Muscle of arm (tissue), 12 donors: ENCODE results near the gene LACC1. TPM values are rescaled to one million over a fixed set of nuclear protein-coding genes. Genes with fewer than 3 reads are reported as not detected.
A peak's percentile ranks its signal among the peaks of the same experiment; 100 is the strongest.

Source experiments
- DNase-seq: peaks from one replicate; pipeline ENCODE4 v3.0.0-alpha.2; 2013
- polyA plus RNA-seq, 12 donors: library from polyadenylated mRNA; unstranded; fragments of 120-200 nt; gene quantifications; one replicate each; pipeline ENCODE4 v1.2.1, GENCODE V29; 2013; ENCODE audit not compliant: insufficient read length in 12 of 12

The LACC1 gene
- polyA plus RNA-seq, 12 donors, result 1.7 to 4.3 (median 2.2) TPM; not detected in 2

DNA sequence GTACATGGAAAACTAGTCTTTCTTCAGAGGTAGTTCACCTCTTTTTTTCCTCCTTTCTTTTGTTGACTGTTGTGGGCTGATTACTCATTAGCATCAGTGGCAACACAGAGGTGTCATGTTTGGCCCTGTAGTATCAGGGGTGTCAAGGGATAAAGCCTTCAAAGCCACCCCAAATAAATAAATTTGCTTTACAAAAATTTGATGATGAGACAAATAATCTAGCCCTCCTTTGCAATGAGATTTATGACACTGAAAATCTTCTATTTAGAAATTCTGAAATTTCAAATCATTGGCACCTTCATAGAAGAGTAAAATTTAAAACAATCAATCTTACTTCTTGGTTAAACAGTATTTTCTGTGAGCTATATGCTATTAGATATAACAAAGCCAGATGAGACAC, 1.9 kb downstream of the LACC1 start:
- DNase-seq, result no peak

DNA sequence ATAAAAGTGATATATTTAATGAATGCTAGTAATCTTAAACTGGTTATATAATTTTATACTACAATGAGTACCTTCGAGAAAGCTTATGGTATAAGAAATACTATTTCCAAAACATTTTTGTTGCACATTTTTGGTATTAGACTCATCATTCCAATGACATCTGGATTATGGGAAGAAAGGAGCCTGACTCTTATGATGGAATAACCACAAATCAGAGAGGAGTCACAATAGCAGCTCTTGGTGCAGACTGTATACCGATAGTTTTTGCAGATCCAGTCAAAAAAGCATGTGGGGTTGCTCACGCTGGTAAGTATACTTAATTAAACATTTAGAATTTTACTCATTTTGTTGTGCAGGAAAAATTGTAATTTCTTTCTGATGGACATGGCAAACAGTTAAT, 3.9 kb downstream of the LACC1 start:
- DNase-seq, result no peak

DNA sequence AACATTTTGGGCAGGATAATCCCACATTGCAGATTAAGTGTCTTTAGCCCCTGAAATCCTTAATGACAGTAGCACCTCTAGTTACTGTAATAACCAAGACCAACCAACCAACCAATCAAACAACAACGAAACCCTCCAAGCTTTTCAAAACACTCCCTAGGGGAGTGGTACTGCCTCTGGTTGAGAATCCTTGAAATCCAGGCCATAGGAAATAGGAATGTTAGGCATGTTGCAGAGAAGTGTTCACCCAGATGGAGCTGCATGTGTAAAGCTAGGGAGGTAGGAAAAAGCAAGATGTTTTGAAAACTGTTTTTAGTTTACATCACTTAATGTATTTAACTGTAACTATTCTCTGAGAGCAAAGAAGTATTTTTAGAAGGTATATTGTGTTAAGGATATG, 4.5 kb downstream of the LACC1 start:
- no peak for DNase-seq

DNA sequence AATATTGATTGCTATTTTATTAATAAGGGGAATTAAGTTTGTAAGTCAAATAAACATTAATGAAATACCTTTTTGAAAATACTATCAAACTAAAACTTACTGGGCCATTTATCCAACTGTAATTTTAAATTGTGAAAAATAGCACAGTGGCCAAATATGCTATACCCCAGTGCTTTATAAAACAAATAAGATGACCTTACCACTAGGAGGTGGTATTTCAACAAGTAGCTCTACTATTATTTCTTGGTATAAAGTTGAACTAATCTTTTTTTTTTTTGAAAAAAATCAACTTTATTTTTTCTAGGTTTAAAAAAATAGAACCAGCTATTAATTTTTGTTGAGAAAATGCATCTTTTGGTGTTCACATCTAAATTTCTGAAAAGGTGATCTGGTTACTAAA, 14.7 kb downstream of the LACC1 start:
- no peak for DNase-seq

DNA sequence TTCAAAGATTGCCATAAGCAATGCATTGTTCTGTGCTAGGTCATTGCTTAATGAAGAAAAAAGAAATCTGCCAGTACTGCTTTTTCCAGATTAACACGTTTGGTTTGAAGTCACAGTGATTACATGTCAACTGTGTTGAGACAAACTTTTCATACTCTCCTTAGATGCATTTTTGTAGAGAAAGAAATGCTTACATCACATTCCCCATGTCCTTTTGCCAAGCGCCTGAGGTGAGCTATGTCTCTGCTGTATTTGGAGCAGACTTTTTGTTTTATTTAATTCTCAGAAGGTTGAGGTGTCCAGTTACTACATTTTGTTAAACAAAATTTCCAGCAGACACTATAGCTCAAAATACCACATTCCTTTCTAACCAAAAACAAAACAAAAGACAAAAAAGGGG, 16.2 kb downstream of the LACC1 start:
- DNase-seq, result no peak

DNA sequence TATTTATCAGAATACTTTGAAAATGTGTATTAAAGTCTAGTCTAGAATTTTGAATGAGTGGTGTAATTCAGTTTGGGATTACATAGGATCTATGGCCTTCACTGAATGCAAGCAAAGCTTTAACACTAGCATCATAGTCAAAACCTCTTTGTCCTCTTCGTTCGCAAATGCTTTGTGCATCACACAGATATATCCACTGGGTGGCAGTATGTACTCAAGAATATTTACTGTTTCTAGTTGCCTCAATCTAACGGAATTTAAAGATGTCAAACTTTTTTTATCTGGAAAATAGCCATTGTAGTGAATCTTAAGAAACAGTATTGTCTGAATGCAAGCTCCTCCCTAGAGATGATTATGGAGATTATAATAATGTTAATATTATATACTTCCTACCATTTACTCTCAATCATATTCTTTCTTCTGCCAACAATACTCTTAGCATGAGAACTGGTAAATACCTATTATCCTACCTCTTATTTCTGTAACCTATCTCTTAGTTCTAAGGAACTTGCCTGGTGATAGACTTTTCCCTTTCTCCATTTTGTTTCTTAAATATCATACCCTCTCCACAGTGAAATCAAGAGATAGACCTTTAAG, 25.8 kb downstream of the LACC1 start:
- DNase-seq, result peak; percentile 73

DNA sequence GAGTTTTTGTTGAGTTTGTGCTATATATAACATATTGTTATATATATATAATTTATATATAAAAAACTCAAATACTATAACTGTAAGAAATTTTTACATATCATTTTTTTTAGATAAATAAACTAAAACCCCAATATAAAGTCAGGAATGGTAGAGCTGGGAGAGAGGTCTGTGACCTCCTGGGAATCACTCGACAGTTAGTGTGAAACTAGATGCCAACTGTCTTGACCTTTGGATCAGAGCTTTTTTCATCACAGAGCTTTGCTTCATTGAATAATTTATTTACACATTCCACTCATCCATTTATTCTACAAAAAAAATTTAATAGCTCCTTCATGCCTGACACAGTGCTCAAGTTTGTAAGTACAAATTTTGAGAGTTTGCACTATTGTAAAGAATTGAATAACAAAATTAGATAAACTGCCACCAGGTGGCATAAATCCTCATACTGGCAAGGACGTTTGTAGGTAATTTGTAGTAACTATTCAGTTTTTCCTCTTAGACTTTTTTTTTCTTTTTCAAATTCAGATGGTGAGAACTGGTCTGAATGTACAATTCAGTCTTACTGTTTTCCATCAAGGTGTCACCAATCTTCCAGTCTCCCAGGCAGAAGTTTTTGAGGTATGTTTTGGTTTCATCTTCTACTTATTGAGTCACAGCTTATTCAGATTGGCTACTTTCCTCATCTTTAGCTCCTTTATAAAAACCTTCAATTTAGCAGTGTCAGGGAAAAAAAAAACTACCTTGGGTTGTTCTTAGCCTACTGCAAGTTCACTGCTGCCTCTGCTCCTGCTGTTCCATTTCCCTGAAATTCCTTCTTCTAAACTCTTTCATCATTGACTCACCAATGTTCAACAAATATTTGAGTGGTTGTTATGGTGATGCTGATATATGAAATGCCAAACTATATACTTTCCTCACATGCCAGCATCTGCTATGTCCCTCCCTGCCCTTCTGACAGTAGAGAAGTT, 28.7 kb downstream of the LACC1 start:
- peak; percentile 53 for DNase-seq

DNA sequence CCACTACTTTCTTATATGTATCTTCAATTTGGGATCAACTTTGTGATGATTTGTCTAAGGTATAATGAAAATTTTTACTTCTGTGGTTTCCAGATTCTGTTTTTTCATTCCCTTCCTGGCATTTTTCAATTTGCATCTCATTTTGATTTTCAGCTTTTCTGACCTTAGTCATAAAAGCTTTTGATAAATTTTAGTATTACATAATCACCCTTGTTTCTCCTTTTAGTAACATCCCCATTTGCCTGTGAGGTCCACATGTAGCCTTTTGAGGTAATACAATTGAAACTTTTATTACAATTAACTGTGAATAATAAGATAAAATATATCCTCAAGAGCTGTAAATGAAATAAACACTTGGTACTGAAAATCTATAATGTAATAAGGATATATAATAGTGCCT, 31.2 kb downstream of the LACC1 start:
- DNase-seq, result no peak

DNA sequence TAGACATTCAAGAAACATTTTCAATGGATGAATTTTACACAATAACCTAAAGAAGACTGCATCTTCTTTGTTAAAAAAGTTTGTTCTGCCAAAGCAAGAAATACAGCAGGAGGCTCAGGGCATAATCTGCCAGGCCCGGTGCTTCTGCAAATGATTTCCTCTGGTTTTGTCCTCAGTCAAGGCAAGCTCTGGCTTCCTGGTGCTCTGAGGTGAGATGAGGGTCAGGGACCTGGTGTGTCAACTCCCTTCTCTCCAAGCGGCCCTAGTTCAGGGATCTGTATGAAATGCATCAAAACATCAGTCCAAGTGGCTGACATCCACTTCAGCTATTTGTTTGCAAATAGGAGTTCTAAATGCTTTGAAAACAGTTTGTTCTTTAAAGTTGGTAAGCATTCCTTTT, 31.6 kb downstream of the LACC1 start:
- no peak for DNase-seq

DNA sequence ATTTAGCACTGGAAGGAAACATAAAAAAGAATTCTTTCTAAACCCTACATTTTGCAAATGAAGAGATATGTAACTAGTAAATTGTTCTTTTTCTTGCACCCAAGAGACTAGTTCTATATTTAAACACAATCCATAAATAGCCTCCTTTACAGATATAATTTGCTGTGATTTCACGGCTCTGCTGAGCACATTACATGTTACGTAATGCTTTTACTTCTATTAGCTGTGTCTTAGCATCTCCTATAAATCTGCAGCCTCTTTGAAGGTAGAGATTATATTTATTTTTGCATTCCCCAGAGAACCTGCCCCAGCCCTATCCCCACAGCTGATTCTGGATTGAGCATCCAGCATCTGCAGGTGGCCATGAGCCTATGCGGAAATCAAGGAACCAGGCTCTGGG, 32.2 kb downstream of the LACC1 start:
- DNase-seq, result no peak

DNA sequence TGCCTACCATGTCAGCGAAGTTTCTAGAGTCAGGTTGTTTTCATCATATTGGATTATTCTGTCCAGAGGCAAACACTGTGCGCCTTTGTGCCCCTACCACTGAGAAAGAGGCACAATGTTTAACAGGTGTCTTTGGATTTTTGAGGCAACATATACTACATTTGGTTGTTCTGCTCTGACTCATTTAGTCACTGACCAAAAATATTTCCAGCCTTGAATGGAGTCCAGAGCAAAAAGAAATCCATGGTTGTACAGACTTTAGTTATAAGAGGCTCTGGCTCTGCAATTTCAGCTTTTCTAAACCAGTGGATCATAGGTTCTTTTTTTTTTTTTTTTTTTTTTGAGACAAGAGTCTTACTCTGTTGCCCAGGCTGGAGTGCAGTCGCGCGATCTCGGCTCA, 35.7 kb downstream of the LACC1 start:
- no peak for DNase-seq

DNA sequence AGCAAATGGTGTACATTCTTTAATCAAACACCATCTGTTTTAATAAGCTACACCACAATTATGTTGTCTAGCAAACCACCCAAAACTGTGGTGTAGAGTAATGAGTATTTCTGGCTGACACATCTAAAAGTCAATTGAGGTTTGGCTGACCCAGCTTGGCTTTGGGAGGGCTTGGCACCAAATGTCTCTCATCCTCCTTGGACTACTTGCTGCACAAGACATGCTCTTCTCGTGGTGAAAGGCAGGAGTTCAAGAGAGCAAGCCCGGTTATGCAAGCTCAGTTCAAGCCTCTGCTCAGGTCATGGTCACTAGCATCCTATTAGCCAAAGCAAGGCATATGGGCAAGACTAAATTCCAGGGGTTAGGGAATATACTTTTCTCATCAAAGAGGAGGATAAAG, 37.1 kb downstream of the LACC1 start:
- DNase-seq, result no peak

DNA sequence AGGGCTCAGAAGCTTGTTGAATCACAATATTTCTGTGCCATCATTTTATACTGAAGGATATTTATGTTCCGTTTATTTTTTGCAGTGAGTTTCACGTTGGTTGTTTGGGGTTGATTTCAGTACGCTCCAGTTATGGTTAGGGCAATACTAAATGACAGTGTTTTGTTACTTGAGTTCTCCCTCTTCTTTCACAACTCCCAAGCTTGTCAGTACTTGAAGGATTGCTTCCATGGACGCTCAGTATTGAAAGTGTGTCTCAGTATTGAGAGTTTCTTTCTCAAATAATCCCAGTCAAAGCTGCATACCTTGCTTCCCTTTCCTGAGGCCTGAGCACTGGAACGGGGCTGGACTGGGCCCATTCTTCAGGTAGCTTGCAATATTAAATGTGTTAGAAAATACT, 38.9 kb downstream of the LACC1 start:
- no peak for DNase-seq

DNA sequence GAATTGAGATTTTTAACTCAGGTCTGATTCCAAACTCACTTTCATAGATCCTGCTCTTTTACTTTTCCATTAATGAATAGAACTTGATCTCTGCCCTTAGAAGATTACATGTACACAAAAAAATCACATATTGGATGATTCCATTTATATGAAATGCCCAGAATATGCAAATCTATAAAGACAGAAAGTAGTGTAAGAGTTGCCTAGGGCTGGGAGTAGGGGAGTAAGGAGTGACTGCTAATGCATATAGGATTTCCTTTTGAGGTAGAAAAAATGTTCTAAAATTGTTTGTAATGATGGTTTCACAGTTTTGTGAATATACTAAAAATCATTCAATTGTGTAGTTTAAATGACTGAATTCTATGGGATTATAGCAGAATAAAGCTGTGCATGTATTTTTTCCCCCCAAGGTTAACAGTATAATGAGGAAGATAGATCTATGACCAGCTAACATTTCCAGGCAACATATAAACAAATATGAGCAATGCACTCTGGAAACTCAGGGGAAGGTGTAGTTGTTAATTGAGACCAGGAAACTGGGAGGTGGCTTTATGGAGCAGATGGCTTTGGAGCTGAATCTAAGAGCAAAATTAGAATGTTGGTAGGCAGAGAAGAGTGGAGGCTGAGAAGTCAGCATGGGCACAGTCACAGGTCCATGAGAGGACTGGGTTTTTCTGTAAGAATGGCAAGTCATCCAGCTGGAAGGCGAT, 41.4 kb downstream of the LACC1 start:
- DNase-seq, result no peak

DNA sequence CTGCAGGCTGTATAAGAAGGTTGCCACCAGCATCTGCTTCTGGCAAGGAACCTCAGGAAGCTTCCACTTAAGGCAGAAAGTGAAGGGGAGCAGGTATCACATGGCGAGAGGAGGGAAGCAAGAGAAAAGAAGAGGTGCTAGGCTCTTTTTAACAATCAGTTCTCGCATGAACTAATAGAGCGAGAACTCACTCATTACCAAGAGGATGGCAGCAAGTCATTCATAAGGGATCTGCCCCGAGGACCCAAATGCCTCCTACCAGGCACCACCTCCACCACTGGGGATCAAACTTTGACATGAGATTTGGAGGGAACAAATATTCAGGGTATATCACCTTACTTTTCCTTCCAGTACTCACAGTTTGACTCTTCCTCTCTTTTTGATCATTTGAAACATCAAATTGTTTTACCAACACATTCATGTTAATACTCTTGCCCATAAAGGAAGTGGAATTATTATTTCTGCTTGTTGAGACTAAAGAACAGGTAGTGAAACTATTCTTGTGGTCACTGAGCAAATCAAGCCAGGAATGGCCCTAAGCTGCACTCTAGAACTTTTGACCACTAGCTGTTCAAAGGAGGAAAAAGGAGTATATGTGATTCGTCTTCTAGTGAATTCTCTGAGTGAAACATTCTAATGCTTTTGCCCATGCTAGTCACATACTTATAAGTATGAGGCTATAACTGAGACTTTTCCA, 45.0 kb downstream of the LACC1 start:
- DNase-seq, result no peak

DNA sequence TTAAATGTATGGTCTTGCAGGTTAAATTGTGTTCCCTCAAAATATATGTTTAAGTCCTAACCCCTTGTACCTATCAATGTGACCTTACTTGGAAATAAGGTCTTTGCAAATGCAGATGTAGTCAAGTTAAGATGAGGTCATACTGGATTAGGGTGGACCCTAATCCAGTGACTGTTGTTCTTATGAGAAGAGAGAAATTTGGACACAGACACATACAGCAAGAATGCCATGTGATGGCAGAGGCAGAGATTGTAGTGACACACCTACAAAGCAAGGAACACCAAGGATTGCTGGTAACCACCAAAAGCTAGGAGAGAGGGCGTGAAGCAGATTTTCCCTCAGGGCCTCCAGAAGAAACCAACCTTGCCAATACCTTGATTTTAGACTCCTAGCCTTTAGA, 50.2 kb downstream of the LACC1 start:
- no peak for DNase-seq

DNA sequence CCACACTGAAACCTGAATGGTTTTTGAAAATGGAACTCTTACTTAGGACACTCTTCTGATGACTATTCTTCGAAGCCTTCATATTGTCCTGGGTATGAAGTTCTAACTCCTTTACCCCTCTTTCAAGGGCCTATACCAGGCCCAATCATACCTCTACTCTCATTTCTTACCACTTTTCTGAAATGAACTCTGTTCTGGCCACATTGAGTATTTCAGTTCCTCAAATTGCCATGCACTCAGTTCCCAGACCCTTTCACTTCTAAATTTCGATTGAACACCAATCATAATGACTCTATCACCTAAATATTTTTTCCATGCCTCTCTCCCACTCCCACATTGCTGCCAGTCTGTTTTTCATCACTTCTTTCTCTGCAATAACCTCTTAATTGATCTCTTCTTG, 53.7 kb downstream of the LACC1 start:
- no peak for DNase-seq

DNA sequence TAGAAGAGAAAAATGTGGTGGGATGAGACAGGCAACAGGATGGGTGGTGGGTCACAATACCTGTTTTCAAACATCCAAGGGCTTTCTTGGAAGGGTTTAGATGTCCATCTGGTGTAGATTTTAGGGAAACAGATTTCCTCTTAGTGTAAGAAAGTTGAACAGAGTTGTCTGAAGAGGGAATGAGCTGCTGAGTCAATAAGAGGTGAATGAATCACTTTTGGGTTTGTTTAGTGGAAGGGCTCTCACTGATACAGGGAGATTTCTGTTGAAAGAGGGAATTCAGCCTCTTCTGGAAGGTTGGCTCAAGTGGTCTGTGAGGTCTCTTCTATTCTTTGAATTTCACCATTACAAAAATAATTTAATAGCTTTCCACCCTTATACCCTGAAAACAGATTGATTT, 54.6 kb downstream of the LACC1 start:
- no peak for DNase-seq

DNA sequence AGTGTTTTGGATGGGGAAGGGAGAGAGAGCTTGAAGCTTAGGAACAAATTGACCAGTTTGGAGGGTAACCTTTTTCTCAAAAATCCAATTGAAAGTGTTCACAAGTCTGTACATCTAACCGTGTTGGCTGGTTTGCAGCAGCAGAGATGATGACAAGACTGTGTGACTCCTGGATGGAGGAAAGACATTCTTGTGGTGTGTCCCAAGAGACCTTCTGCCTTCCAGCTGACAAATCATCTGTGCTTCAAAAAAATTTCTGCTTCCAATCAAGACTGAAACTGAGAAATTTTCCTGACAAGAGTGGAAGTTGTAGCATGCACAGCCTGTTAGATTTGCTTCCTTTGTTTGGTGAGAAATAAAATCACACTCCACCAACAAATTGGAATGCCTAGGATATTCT, 56.2 kb downstream of the LACC1 start:
- no peak for DNase-seq

DNA sequence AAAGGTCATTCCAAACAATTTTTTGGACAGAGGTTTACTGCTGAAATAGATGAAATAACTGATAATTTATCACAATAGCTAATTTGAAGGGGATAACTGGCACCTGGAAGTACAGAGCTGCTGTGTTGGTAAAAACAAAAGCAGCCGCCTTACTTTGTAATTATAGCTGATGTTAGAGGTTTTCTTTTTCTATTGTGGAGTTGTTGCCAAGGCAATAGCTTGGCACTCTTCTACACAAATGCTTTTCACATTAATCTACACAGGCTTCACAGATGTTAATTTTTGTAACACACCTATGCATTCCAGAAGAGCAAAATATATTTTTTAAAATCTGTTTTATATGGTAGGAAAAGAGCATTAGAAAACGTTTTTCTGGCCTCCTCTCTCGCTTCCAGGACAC, 56.9 kb downstream of the LACC1 start:
- DNase-seq, result peak; percentile 40

DNA sequence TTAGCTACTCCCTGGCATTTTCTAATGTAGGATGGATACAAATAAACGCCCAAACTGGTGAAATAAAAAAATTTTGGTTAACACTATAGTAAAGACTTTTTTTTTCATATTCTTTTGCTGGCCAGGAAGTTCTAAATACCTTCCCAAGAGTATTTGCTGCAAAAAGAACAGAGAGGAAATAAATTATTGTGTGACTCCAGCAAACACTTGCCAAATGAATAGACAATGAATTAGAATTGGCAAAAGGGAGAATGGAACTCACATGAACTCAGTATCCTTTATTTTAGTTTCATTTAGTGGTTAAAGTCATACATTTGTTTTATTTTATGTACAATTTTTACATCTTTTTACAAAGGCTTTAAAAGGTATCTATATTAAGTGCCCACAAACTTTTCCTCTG, 58.1 kb downstream of the LACC1 start:
- DNase-seq, result no peak

DNA sequence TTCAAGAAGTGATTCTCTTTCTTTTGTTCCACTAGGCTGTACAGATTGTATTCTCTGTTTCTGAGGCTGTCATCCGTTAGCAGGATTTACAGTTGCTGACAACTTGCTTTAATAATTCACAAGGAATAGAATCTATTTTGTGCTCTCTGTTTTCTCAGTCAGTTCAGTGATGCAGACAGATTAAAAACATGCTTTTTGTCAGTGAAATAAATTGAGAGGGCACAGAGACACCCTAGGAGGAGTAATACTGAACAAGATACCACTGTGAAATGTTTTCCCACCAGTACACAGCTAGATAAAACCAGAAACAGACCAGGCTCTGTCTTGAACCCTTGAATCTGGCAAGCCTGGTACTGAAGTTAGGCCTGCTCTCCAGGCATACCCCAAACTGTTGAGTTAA, 58.7 kb downstream of the LACC1 start:
- DNase-seq, result no peak
